Measurements from ENCODE around the gene SERPINA6.

DNA sequence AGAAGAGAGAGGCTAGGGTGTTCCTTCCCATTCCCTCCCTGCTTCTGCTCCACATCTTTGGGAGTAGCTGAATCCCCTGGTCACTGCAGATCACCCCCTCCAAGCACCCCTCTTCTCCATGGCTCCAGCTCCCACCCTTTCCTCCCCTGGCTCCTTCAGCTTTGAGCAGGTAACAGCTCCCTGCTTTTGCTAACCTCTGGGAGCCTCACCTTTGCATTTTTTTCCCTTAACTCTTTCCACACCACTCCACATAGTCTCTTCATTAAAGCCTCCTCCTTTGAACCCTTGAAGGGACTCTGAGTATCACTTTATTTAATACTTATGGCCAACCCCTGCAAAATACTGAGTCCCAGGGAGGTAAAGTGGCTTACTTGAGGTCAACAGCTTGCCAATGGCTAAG is 25.7 kb upstream of the SERPINA6 start:
- TF ChIP-seq, protein P1, sequence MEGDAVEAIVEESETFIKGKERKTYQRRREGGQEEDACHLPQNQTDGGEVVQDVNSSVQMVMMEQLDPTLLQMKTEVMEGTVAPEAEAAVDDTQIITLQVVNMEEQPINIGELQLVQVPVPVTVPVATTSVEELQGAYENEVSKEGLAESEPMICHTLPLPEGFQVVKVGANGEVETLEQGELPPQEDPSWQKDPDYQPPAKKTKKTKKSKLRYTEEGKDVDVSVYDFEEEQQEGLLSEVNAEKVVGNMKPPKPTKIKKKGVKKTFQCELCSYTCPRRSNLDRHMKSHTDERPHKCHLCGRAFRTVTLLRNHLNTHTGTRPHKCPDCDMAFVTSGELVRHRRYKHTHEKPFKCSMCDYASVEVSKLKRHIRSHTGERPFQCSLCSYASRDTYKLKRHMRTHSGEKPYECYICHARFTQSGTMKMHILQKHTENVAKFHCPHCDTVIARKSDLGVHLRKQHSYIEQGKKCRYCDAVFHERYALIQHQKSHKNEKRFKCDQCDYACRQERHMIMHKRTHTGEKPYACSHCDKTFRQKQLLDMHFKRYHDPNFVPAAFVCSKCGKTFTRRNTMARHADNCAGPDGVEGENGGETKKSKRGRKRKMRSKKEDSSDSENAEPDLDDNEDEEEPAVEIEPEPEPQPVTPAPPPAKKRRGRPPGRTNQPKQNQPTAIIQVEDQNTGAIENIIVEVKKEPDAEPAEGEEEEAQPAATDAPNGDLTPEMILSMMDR (IDR thresholded peaks at IDR 0.05) = no peak
- no peak for TF ChIP-seq POLR2A (IDR thresholded peaks at IDR 0.05)
- TF ChIP-seq EP300 (IDR thresholded peaks at IDR 0.05) = no peak
- TF ChIP-seq POLR2AphosphoS5 (IDR thresholded peaks at IDR 0.05) = no peak

Data from stomach (tissue), 4 donors.